Lung microvascular endothelial cell (primary cell): ENCODE data around the gene ARMC10. TPM values are rescaled to one million over a fixed set of nuclear protein-coding genes. Genes with fewer than 3 reads are reported as not detected.
"Not testable (repeated sequence)": the region's sequence is repeated elsewhere in the genome, so short reads cannot be mapped to it uniquely, and the experiment has no call there.

ENCODE experiments used
- DNase-seq, 2 donors: peaks; one replicate each; pipeline versions ENCODE4 v3.0.0 to v3.0.0-alpha.2; 2010; ENCODE audit warnings: low read depth in 2 of 2
- total RNA-seq: library from RNA; depleted of rRNA; stranded (reverse); fragments of >200 nt; gene quantifications from 2 replicates; pipeline ENCODE4 v1.2.1, GENCODE V29; 2014

Gene ARMC10
- total RNA-seq, 1 donor from 2014 or later = 31.2 TPM

DNA sequence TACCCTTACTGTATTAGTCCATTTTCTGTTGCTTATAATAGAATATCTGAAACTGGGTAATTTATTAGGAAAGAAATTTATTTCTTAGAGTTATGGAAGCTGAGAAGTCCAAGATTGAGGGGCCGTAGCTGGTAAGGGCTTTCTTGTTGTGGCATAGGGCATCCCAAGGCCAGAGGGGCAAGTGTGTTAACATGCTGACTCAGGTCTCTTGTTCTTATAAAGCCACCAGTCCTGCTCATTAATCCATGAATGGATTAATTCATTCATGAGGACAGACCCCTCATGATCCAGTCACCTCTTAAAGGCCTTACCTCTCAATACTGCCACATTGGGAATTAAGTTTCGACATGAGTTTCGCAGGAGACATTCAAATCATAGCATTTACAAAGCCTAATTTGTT, 2.4 kb downstream of the ARMC10 start:
- DNase-seq = no peak

GRCh38 chr7:103078226-103078625, 3.3 kb downstream of the ARMC10 start:
- DNase-seq = not testable (repeated sequence)

DNA sequence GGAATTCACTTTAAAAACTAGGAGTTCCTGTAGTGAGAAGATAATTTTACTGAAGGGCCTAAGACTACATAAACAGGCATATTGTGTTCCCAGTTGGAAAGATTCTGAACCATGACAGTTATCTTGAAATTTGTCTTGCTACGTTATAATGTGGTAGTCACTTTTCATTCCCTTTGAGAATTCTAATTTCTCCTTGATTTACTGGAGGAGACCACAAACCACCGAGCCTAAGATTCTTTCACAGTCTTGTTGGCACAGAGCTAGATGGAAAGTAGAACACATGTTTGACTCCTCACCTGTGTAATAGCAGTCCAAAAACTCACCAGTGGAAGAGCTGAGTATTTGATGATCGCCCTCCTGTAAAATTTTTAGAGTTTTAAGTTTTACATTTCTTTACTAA, 4.9 kb downstream of the ARMC10 start:
- no peak for DNase-seq

GRCh38 chr7:103080923-103081322, 6.0 kb downstream of the ARMC10 start:
- no peak for DNase-seq

DNA sequence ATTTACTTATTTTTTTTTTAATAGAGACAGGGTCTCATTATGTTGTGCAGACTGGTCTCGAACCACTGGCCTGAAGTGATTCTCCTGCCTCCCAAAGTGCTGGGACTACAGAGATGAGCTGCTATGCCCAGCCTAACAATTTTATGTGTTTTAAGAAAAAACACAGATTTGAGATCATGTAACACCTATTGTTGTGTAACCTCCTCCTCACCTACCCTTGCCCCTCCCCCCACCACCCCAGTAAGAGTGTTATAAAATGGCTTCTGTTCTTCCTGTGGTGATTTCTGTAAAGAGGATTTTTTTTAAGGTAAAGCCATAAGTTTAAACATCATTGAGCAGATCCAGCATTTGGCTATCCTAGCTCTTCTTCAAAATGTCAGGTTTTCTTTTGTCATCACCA, 7.6 kb downstream of the ARMC10 start:
- DNase-seq = no peak

GRCh38 chr7:103083210-103083609, 8.3 kb downstream of the ARMC10 start:
- DNase-seq = no peak

GRCh38 chr7:103092321-103092720, 17.4 kb downstream of the ARMC10 start:
- not testable (repeated sequence) for DNase-seq

- DNase-seq = no peak
Measured at GRCh38 chr7:103093429-103093828, 18.5 kb downstream of the ARMC10 start.

GRCh38 chr7:103094102-103094501, 19.2 kb downstream of the ARMC10 start:
- DNase-seq = no peak

GRCh38 chr7:103095558-103095957, 20.6 kb downstream of the ARMC10 start:
- DNase-seq = not testable (repeated sequence)

DNA sequence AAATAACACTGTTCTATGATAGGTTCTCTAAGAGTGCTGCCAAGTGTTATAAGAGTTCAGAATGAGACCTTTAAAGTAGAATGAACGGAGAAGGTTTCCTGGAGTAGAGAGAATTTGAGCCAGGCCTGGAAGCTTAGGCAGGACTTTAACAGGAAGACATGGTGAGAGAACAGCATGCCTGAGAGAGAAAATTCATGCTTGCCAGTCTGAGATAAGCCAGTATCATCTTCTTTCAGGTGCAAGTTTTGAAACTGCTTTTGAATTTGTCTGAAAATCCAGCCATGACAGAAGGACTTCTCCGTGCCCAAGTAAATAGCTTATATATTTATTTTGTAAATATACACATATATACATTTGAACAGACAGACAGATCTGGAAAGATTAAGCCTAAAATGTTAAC, 22.1 kb downstream of the ARMC10 start:
- DNase-seq = no peak

GRCh38 chr7:103100348-103100747, 25.4 kb downstream of the ARMC10 start:
- DNase-seq = no peak

GRCh38 chr7:103101543-103101942, 26.6 kb downstream of the ARMC10 start:
- DNase-seq = no peak

- DNase-seq = no peak
Measured at GRCh38 chr7:103106005-103106702, 31.2 kb downstream of the ARMC10 start.

- not testable (repeated sequence) for DNase-seq
Measured at GRCh38 chr7:103106703-103107070, 31.7 kb downstream of the ARMC10 start.

GRCh38 chr7:103113164-103113563, 38.2 kb downstream of the ARMC10 start:
- peak in 1 of 2 donors; percentile 3 for DNase-seq

DNA sequence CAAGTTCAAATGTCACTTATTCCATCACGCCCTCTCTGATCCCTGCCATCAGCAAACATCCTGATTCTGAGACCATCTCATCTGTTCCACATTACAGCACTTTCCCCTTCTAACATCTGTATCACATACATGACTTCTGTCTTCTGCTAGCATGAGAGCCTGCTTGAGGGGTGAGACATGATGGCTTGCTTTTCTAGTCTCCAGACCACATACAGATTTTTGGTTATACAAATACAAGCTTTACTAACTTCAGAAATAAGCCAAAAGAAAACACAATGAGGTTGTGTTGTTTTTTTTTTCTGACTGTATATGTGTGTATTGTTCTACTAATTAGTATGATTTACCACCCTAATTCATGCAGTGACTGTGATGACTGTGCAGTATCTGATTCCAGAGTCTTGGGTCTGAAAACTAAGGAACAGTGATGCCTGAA, 39.7 kb downstream of the ARMC10 start:
- no peak for DNase-seq

DNA sequence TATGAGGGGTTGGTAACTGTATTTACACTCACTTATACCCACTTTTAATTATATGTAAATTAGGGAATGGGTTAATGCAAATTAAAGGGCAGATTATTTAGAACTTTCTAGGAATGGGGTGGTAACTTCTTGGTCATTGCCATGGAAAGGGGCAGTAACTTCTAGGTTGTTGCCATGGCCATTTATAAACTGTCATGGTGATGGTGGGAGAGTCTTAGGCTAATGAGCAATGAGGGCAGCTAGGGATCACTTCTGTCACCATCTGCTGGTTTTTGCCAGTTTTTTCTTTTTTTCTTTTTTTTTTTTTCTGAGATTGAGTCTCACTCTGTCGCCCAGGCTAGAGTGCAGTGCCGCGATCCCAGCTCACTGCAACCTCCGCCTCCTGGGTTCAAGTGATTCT, 40.8 kb downstream of the ARMC10 start:
- no peak for DNase-seq

- DNase-seq = no peak
Measured at GRCh38 chr7:103116511-103116910, 41.6 kb downstream of the ARMC10 start.

DNA sequence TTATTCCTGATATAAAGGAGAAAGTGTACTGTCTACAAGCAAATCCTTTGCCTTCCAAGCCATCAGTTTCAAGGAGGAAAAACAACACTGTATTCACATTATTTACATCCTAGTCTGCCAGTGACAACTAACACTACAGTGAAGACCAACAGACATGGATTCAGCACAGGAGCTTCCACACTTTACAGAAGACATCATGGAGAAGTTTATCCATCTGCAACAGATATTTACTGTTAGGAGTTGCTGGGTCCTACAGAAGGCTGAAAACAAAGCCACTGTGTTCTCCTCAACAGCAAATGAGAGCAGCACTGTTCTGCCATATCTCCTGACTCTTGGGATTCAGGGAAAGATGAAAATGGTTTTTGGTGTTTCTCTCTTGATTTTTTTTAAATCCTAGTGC, 42.1 kb downstream of the ARMC10 start:
- DNase-seq = no peak

- no peak for DNase-seq
Measured at GRCh38 chr7:103117465-103117864, 42.5 kb downstream of the ARMC10 start.

GRCh38 chr7:103119791-103120291, 44.9 kb downstream of the ARMC10 start:
- DNase-seq = no peak

DNA sequence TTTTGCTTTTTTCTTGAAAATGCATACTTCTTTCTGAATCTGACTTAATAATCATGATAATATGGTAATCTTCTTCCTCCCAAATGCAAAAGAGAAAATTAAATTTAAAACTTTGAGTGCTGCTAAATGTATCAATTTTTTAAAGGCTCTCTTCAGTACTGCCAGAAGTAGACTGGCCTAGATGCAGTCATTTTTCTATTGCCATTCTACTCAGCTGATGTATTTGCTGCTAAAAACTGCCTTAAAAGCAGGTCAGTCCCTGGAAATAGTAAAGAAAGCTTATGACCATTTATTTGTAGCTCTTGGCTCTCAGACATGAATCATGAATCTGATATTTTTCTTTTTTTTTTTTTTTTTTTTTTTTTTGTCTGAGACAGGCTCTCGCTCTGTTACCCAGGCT, 45.4 kb downstream of the ARMC10 start:
- no peak for DNase-seq

- no peak for DNase-seq
Measured at GRCh38 chr7:103121641-103122040, 46.7 kb downstream of the ARMC10 start.
